ENCODE results near the gene MAGI1.

Gene MAGI1

GRCh38 chr3:65808407-65808806, 230.3 kb downstream of the MAGI1 start:
- TF ChIP-seq CSDC2 (CRISPR knock-in tag; IDR thresholded peaks at IDR 0.05): no peak
- no peak for TF ChIP-seq ZNF8 (CRISPR knock-in tag; IDR thresholded peaks at IDR 0.05)
- no peak for TF ChIP-seq OSR1 (CRISPR knock-in tag; IDR thresholded peaks at IDR 0.05)
- TF ChIP-seq ZC3H10 (CRISPR knock-in tag; IDR thresholded peaks at IDR 0.05): no peak
- no peak for TF ChIP-seq SNAI2 (CRISPR knock-in tag; IDR thresholded peaks at IDR 0.05)
- TF ChIP-seq ZFP30 (CRISPR knock-in tag; IDR thresholded peaks at IDR 0.05): no peak
- TF ChIP-seq POU6F1 (CRISPR knock-in tag; IDR thresholded peaks at IDR 0.05; ENCODE audit: borderline replicate concordance, low read depth): no peak
- no peak for TF ChIP-seq ISL1 (CRISPR knock-in tag; IDR thresholded peaks at IDR 0.05)
- ATAC-seq: no peak

GRCh38 chr3:65807225-65807624, 231.5 kb downstream of the MAGI1 start:
- TF ChIP-seq ZNF70 (CRISPR knock-in tag; IDR thresholded peaks at IDR 0.05) (no peak), PATZ1 (CRISPR knock-in tag; IDR thresholded peaks at IDR 0.05; ENCODE audit: borderline replicate concordance) (no peak), SNAI2 (CRISPR knock-in tag; IDR thresholded peaks at IDR 0.05) (no peak), ISL1 (CRISPR knock-in tag; IDR thresholded peaks at IDR 0.05) (no peak), ZFP3 (CRISPR knock-in tag; IDR thresholded peaks at IDR 0.05) (no peak), ZFP30 (CRISPR knock-in tag; IDR thresholded peaks at IDR 0.05) (no peak), CSRNP3 (CRISPR knock-in tag; IDR thresholded peaks at IDR 0.05) (no peak), TOX (CRISPR knock-in tag; IDR thresholded peaks at IDR 0.05; ENCODE audit: borderline replicate concordance) (no peak), ZNF565 (CRISPR knock-in tag; conservative IDR thresholded peaks at IDR 0.05; ENCODE audit: low read depth) (no peak), RARB (CRISPR knock-in tag; IDR thresholded peaks at IDR 0.05) (no peak)
- no peak for ATAC-seq

GRCh38 chr3:65806600-65806999, 232.1 kb downstream of the MAGI1 start:
- ATAC-seq: no peak
- TF ChIP-seq GLIS3 (CRISPR knock-in tag; IDR thresholded peaks at IDR 0.05) (no peak), ZFP30 (CRISPR knock-in tag; IDR thresholded peaks at IDR 0.05) (no peak), TSHZ2 (CRISPR knock-in tag; IDR thresholded peaks at IDR 0.05) (no peak), ZNF70 (CRISPR knock-in tag; IDR thresholded peaks at IDR 0.05) (no peak), ARNTL (CRISPR knock-in tag; IDR thresholded peaks at IDR 0.05; ENCODE audit: borderline replicate concordance, low read depth) (no peak), CSDC2 (CRISPR knock-in tag; IDR thresholded peaks at IDR 0.05) (no peak), ISL1 (CRISPR knock-in tag; IDR thresholded peaks at IDR 0.05) (no peak), ZNF565 (CRISPR knock-in tag; conservative IDR thresholded peaks at IDR 0.05; ENCODE audit: low read depth) (no peak), TCF4 (CRISPR knock-in tag; IDR thresholded peaks at IDR 0.05; ENCODE audit: borderline replicate concordance) (no peak), PATZ1 (CRISPR knock-in tag; IDR thresholded peaks at IDR 0.05; ENCODE audit: borderline replicate concordance) (no peak), BACH2 (CRISPR knock-in tag; IDR thresholded peaks at IDR 0.05; ENCODE audit: borderline replicate concordance) (no peak), ZC3H10 (CRISPR knock-in tag; IDR thresholded peaks at IDR 0.05) (no peak)
